Heart right ventricle (tissue), 16 donors: Measurements from ENCODE around the gene LRRN2. TPM values are rescaled to one million over a fixed set of nuclear protein-coding genes. Genes with fewer than 3 reads are reported as not detected.

ENCODE experiments used
- ATAC-seq, 8 donors: fragments of 200-7000 bp; cut with Tn5 transposase; one replicate each; pipeline ENCODE4 v1.9.1; 2020; ENCODE audit warnings: mild to moderate bottlenecking in 8 of 8, moderate library complexity in 8 of 8, moderate number of reproducible peaks in 1 of 8
- DNase-seq, 2 donors: peaks; one replicate each; pipeline ENCODE4 v3.0.0-alpha.2; 2020
- H3K27ac ChIP-seq, 10 donors: fragments of 200-600 bp; sonication (generic) in 2 of 10; one replicate each; pipeline versions ENCODE4 v1.5.0 to v1.8.0; 2020 to 2022; ENCODE audit warnings: mild to moderate bottlenecking in 3 of 10
- H3K27me3 ChIP-seq, 7 donors: fragments of 200-600 bp; one replicate each; pipeline ENCODE4 v1.8.0; 2021 to 2022; ENCODE audit warnings: mild to moderate bottlenecking in 2 of 7
- H3K36me3 ChIP-seq, 9 donors: fragments of 200-600 bp; sonication (generic) in 1 of 9; one replicate each; pipeline versions ENCODE4 v1.5.0 to v1.8.0; 2020 to 2022; ENCODE audit warnings: mild to moderate bottlenecking in 2 of 9
- H3K4me1 ChIP-seq, 9 donors: fragments of 200-600 bp; sonication (generic) in 1 of 9; one replicate each; pipeline versions ENCODE4 v1.5.0 to v1.8.0; 2020 to 2022; ENCODE audit warnings: mild to moderate bottlenecking in 4 of 9
- H3K4me3 ChIP-seq, 10 donors: fragments of 200-600 bp; sonication (generic) in 2 of 10; one replicate each; pipeline versions ENCODE4 v1.5.0 to v1.8.0; 2020 to 2022; ENCODE audit warnings: mild to moderate bottlenecking in 7 of 10, moderate library complexity in 2 of 10
- H3K9me3 ChIP-seq, 11 donors: fragments of 200-600 bp in 10 of 11; sonication (generic) in 2 of 11; one replicate each; pipeline versions ENCODE4 v1.5.0 to v1.8.0; 2013 to 2022; ENCODE audit warnings: mild to moderate bottlenecking in 2 of 11, control low read depth in 1 of 11, moderate library complexity in 1 of 11
- WGBS, 2 donors: extraction: QIAGEN DNeasy Blood & Tissue Kit; methylation state at CpG; one replicate each; pipeline ENCODE4 v1.1.7; 2013; ENCODE audit warnings: inconsistent platforms in 1 of 2; 5-methylcytosine and 5-hydroxymethylcytosine counted together
- intact Hi-C, 10 donors: fragments of 100-400 bp; cut with DNase I; formaldehyde crosslinking; loops; one replicate each; pipeline versions ENCODE4 v1.11.1 to v1.14.2; 2022
- polyA plus RNA-seq, 2 donors: library from polyadenylated mRNA; stranded (reverse); fragments of 200-250 nt; gene quantifications; one replicate each; pipeline ENCODE4 v1.2.3, GENCODE V29; 2013
- total RNA-seq, 10 donors: library from RNA; stranded (reverse); fragmentation: NEBNext Ultra II Directional in 3 of 10; extraction: Animal tissue kit (Norgen Biotek cat#: 25700) in 3 of 10; gene quantifications; one replicate each; pipeline versions ENCODE4 v1.2.1 to v1.2.4, GENCODE V29; 2021 to 2023
- TF ChIP-seq, protein P1 (sequence below), 9 donors: fragments of 200-600 bp; sonication (generic) in 2 of 9; IDR thresholded peaks; one replicate each; pipeline versions ENCODE4 v1.5.0 to v1.8.0; 2021 to 2022; ENCODE audit warnings: antibody characterized with exemption in 9 of 9, mild to moderate bottlenecking in 5 of 9, moderate library complexity in 1 of 9
- donor health status: Arrhythmogenic right ventricular cardiomyopathy.
- donor health status: ischemic (EF 13 %, LVEDD 7.1; RV severe dilation, severe dysfunction).
- donor health status: healthy with polysubstance abuse.
- donor health status: DM: no; HTN: yes; CAD: no.
- donor health status: DM: no; HTN: no; CAD: no.
- donor health status: ischemic (EF 25% LVEDD 6.9; RV normal size, moderate dysfunction).
- donor health status: ischemic (EF 25% LVEDD 5.7; RV mildly dilated, moderate dysfunction).
- donor health status: healthy.
- donor health status: DM: yes; HTN: yes; CAD: no.
- donor health status: Ischemic cardiomyopathy.
- donor health status: ischemic (EF 35%, LVEDD 5.7; RV mildly dilated, moderate dysfunction).
- donor health status: nonischemic (EF 11% LVEDD 7.7; RV severe dilation, severe dysfunction).
- donor health status: DM: yes; HTN: yes; CAD: no.
- donor health status: PGD.
- donor health status: ischemic (EF 29% LVEDD 5.4; RV normal size, mild dysfunction).
- donor health status: nonischemic (EF 23%, LVEDD 6.1; RV moderate dilation, normal function).

The LRRN2 gene
- total and polyA plus RNA-seq, 12 donors = 0.73 to 2.9 (median 1.1) TPM

DNA sequence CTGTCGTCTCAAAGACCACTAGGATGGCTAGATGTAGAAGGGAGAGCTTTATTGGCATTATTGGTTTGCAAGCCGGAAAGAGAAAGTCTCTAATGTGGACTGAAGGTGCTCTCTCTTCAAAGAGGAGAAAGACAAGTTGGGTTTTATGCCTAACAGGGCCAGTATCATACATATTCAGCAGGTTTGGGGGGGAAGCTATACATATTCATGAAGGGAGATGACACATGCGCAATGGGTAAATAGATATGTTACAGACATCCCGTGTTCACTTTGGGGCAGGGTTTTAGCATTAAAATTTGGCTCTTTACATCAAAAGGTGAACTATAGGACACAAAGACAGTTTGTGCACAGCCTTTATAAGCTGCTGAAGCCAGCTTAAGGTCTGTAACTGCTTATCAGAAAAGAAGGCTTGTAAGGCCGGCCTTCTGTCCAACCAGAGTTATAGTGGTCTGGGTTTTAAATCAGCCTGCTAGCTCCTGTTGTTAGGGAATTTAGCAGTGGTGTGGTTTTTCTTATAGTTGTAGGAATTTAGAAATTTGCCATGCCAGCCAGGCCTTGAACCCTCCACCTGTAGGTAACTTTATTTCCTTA is 46.5 kb upstream of the LRRN2 start:
- intact Hi-C loops = no loop called here
- Histone ChIP-seq H3K9me3 (no peaks in the 10 kb centered on the region), H3K27ac (no peak overlapping the region), H3K4me1 (no peaks in the 10 kb centered on the region), H3K4me3 (no peak overlapping the region), H3K27me3 (peaks cover 3 to 96% (median 84%) of the 10 kb centered on the region in 7 donors), H3K36me3 (no peaks in the 10 kb centered on the region)
- DNase-seq = no peak
- 76 to 77% methylated on average over 5 of the region's 5 CpGs for WGBS, 2 donors
- ATAC-seq = no peak
- TF ChIP-seq, protein P1, sequence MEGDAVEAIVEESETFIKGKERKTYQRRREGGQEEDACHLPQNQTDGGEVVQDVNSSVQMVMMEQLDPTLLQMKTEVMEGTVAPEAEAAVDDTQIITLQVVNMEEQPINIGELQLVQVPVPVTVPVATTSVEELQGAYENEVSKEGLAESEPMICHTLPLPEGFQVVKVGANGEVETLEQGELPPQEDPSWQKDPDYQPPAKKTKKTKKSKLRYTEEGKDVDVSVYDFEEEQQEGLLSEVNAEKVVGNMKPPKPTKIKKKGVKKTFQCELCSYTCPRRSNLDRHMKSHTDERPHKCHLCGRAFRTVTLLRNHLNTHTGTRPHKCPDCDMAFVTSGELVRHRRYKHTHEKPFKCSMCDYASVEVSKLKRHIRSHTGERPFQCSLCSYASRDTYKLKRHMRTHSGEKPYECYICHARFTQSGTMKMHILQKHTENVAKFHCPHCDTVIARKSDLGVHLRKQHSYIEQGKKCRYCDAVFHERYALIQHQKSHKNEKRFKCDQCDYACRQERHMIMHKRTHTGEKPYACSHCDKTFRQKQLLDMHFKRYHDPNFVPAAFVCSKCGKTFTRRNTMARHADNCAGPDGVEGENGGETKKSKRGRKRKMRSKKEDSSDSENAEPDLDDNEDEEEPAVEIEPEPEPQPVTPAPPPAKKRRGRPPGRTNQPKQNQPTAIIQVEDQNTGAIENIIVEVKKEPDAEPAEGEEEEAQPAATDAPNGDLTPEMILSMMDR (IDR thresholded peaks at IDR 0.05) = no peak

DNA sequence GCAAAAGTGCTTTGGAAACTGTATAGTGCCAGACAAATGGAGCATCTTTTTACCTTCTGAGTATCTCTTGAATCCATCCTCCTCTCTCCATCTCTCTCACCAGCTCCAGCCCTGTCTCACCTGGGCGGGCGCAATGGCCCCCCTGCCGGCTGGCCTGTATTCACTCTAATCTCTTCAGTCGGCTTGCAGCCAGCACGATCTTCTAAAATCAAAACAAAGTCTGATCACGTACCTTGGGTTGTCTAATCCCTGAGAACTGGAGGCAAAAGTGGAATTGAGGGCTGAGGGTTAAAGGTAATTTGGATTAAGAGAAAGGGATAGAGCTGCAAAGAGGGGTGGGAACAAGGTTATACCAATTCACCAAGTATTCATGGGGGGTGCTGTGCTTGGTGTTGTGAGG is 46.0 kb upstream of the LRRN2 start:
- intact Hi-C loops = no loop called here
- 27 to 30% methylated on average over 6 of the region's 6 CpGs for WGBS, 2 donors
- Histone ChIP-seq H3K4me1 (no peaks in the 10 kb centered on the region), H3K9me3 (no peaks in the 10 kb centered on the region), H3K27ac (no peak overlapping the region), H3K36me3 (no peaks in the 10 kb centered on the region), H3K27me3 (peaks cover 0 to 96% (median 80%) of the 10 kb centered on the region in 7 donors), H3K4me3 (no peak overlapping the region)
- ATAC-seq (no peak), DNase-seq (no peak)
- TF ChIP-seq, protein P1 (IDR thresholded peaks at IDR 0.05) = no peak

DNA sequence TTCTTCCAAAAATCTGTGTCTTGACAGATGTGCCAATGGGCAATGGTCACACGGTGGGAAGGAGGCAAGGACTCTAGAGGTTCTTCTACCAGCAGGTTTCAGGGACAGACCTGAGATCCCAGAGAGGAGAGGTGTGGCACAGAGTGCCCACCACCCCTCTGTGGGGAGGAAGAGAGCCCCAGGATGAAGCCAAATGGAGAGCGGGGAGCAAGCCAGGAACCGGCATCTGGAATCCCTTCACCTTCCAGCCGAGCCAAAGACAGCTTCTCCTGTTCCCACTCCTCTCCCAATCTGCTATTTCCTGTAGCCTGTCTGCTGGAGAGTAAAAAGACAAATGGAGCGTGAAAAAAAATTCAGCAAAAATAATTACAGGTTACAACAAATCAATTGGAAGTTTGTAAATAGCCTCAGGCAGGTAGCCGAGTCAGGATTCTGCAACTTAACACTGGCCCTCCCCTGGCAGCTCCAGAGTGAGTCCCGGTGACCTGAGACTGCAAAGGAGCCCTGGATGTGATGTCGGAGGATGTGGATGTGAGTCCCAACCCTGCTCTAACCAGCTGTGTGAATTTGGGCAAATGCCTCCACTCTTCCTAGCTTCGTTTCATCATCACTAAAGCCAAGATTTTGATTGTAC is 45.4 kb upstream of the LRRN2 start:
- no peak for ATAC-seq
- no peaks in the 10 kb centered on the region for H3K9me3 ChIP-seq
- H3K27ac ChIP-seq = no peak overlapping the region
- no peaks in the 10 kb centered on the region for H3K4me1 ChIP-seq
- no peak overlapping the region for H3K4me3 ChIP-seq
- intact Hi-C loops = no loop called here
- H3K27me3 ChIP-seq = peaks cover 0 to 96% (median 79%) of the 10 kb centered on the region in 7 donors
- no peak for DNase-seq
- H3K36me3 ChIP-seq = no peaks in the 10 kb centered on the region
- WGBS, 2 donors = 35 to 42% methylated on average over 9 of the region's 9 CpGs
- TF ChIP-seq, protein P1 (IDR thresholded peaks at IDR 0.05) = no peak

DNA sequence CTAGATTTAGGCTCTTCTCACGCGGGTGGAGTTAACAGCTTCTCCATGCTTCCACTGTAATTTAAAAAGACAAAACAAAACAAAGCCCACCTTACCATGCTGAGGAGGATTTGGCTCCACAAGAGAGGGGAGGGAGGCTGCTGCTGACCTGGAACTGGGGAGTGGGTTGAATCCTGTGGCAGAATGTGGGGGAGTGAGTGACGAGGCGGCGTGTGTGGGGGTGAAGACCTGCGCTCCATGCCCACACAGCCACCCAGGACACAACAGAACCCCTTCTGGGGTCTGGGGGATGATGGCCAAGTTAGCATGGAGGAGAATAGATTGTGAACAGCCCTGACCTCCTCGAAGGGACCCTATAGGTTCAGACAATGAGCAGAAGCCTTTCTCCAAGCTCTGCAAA is 44.0 kb upstream of the LRRN2 start:
- Histone ChIP-seq H3K27ac (no peak overlapping the region), H3K9me3 (no peaks in the 10 kb centered on the region), H3K4me1 (no peaks in the 10 kb centered on the region), H3K27me3 (peaks cover 0 to 96% (median 78%) of the 10 kb centered on the region in 7 donors), H3K4me3 (no peak overlapping the region), H3K36me3 (no peaks in the 10 kb centered on the region)
- ATAC-seq (no peak), DNase-seq (no peak)
- TF ChIP-seq, protein P1 (IDR thresholded peaks at IDR 0.05) = no peak
- 86 to 87% methylated on average over 7 of the region's 7 CpGs for WGBS, 2 donors
- intact Hi-C loops = no loop called here
